ENCODE results near the gene TPP1. TPM values are rescaled to one million over a fixed set of nuclear protein-coding genes. Genes with fewer than 3 reads are reported as not detected.

TPP1 gene
- total RNA-seq, 1 experiment from 2014 or later, result 61.7 TPM

DNA sequence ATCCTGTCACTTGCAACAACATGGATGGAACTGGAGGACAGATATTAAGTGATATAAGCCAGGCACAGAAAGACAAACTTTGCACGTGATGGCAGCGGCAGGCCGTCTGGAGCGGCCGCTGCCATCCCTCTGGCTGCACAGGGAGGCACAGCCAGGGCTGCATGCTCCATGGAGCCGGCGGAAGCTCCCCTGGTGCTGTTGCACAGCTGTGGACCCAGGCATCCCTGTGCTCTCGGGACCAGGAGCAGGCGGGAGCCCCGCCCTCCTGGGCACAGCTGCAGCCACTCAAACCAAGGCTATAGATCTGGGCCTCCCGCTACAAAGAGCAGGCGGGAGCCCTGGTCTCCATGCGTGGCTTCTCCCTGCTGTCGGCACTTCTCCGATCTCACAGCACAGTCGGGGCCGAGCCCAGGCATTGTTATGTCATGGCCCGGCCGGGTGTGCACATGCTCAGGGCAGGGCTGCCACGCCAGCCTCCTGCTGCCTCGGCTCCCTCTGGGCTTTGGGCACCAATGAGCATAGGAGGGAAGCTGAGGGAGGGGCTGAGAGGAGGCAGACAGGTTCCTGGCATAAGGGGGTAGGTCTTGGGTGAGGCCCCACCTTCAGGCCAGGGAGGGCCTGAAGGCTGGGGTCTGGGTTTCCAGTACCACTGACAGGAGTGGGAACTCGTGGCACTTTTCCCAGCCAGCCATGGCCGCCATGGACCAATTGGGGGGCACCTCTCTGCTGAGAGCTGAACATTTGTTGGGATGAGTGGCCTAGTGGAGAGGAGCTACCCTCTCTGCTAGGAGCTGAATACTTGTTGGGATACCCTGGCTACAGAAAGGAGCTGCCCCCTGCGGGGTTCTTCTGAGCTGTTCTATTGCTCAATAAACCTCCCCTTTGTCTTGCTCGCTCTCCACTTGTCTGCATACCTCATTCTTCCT lies 32.5 kb downstream of the TPP1 start:
- BruUV-seq (replicated peaks), result no TSS peak
- Histone ChIP-seq H3K4me1 (no peaks in the 10 kb centered on the region), H3K4me3 (ENCODE audit: low read depth, low read length) (no peak overlapping the region), H3K27me3 (replicated peaks; ENCODE audit: control insufficient read depth, insufficient read depth, low read length) (no peaks in the 10 kb centered on the region), H3K9me3 (peaks cover 8% of the 10 kb centered on the region), H3K36me3 (ENCODE audit: control insufficient read depth, insufficient read depth, low read length) (no peaks in the 10 kb centered on the region; the same call in 1 of the 2 replicates)
- ChIA-PET CTCF (no interaction called here), POLR2A (no interaction called here)
- Mint-ChIP-seq H3K4me1 (ENCODE audit: low read depth, unreplicated experiment) (no peaks in the 10 kb centered on the region), H3K4me3 (ENCODE audit: unreplicated experiment) (no peak overlapping the region), H3K9me3 (ENCODE audit: unreplicated experiment) (peaks cover 34% of the 10 kb centered on the region), H3K36me3 (ENCODE audit: insufficient read depth, unreplicated experiment) (peaks cover 5% of the 10 kb centered on the region), H3K27me3 (ENCODE audit: insufficient read depth, unreplicated experiment) (no peaks in the 10 kb centered on the region), H3K27ac (ENCODE audit: unreplicated experiment) (no peak overlapping the region)
- no peak for DNase-seq
- intact Hi-C loops (cut with micrococcal nuclease; ENCODE audit: unreplicated experiment), result no loop called here
- TF ChIP-seq, protein P1, sequence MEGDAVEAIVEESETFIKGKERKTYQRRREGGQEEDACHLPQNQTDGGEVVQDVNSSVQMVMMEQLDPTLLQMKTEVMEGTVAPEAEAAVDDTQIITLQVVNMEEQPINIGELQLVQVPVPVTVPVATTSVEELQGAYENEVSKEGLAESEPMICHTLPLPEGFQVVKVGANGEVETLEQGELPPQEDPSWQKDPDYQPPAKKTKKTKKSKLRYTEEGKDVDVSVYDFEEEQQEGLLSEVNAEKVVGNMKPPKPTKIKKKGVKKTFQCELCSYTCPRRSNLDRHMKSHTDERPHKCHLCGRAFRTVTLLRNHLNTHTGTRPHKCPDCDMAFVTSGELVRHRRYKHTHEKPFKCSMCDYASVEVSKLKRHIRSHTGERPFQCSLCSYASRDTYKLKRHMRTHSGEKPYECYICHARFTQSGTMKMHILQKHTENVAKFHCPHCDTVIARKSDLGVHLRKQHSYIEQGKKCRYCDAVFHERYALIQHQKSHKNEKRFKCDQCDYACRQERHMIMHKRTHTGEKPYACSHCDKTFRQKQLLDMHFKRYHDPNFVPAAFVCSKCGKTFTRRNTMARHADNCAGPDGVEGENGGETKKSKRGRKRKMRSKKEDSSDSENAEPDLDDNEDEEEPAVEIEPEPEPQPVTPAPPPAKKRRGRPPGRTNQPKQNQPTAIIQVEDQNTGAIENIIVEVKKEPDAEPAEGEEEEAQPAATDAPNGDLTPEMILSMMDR (IDR thresholded peaks at IDR 0.05; ENCODE audit: insufficient read depth in 1 of 2, low read depth in 1 of 2, low read length in 1 of 2, severe bottlenecking in 1 of 2, unreplicated experiment in 1 of 2), result no peak

DNA sequence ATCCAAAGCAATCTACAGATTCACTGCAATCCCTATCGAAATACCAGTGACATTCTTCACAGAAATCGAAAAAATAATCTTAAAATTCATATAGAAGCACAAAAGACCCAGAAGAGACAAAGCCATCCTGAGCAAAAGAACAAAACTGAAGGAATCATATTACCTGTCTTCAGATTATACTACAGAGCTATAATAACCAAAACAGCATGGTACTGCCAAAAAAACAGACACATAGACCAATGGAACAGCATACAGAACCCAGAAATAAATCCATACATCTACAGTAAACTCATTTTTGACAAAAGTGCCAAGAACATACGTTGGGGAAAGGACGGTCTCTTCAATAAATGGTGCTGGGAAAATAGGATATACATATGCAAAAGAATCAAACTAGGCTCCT lies 34.7 kb downstream of the TPP1 start:
- ChIA-PET CTCF (no interaction called here), POLR2A (no interaction called here)
- peaks cover 5% of the 10 kb centered on the region for H3K36me3 Mint-ChIP-seq (ENCODE audit: insufficient read depth, unreplicated experiment)
- TF ChIP-seq, protein P1 (IDR thresholded peaks at IDR 0.05; ENCODE audit: insufficient read depth in 1 of 2, low read depth in 1 of 2, low read length in 1 of 2, severe bottlenecking in 1 of 2, unreplicated experiment in 1 of 2), result no peak
- peaks cover 34% of the 10 kb centered on the region for H3K9me3 Mint-ChIP-seq (ENCODE audit: unreplicated experiment)
- H3K4me1 Mint-ChIP-seq (ENCODE audit: low read depth, unreplicated experiment), result no peaks in the 10 kb centered on the region
- no peak overlapping the region for H3K4me3 ChIP-seq (ENCODE audit: low read depth, low read length)
- H3K36me3 ChIP-seq (ENCODE audit: control insufficient read depth, insufficient read depth, low read length), result no peaks in the 10 kb centered on the region; the same call in 1 of the 2 replicates
- H3K27me3 ChIP-seq (replicated peaks; ENCODE audit: control insufficient read depth, insufficient read depth, low read length), result no peaks in the 10 kb centered on the region
- no TSS peak for BruUV-seq (replicated peaks)
- H3K9me3 ChIP-seq, result peaks cover 8% of the 10 kb centered on the region
- H3K27me3 Mint-ChIP-seq (ENCODE audit: insufficient read depth, unreplicated experiment), result no peaks in the 10 kb centered on the region
- intact Hi-C loops (cut with micrococcal nuclease; ENCODE audit: unreplicated experiment), result no loop called here
- DNase-seq, result no peak
- no peak overlapping the region for H3K27ac Mint-ChIP-seq (ENCODE audit: unreplicated experiment)
- H3K4me1 ChIP-seq, result no peaks in the 10 kb centered on the region
- H3K4me3 Mint-ChIP-seq (ENCODE audit: unreplicated experiment), result no peak overlapping the region

- Histone ChIP-seq H3K27me3 (replicated peaks; ENCODE audit: control insufficient read depth, insufficient read depth, low read length) (no peaks in the 10 kb centered on the region), H3K9me3 (peaks cover 8% of the 10 kb centered on the region), H3K36me3 (ENCODE audit: control insufficient read depth, insufficient read depth, low read length) (no peaks in the 10 kb centered on the region; the same call in 1 of the 2 replicates), H3K4me1 (no peaks in the 10 kb centered on the region), H3K4me3 (ENCODE audit: low read depth, low read length) (no peak overlapping the region)
- no peak overlapping the region for H3K4me3 Mint-ChIP-seq (ENCODE audit: unreplicated experiment)
- H3K4me1 Mint-ChIP-seq (ENCODE audit: low read depth, unreplicated experiment), result no peaks in the 10 kb centered on the region
- TF ChIP-seq, protein P1 (IDR thresholded peaks at IDR 0.05; ENCODE audit: insufficient read depth in 1 of 2, low read depth in 1 of 2, low read length in 1 of 2, severe bottlenecking in 1 of 2, unreplicated experiment in 1 of 2), result no peak
- CTCF ChIA-PET, result no interaction called here
- H3K9me3 Mint-ChIP-seq (ENCODE audit: unreplicated experiment), result peaks cover 34% of the 10 kb centered on the region
- no TSS peak for BruUV-seq (replicated peaks)
- H3K27me3 Mint-ChIP-seq (ENCODE audit: insufficient read depth, unreplicated experiment), result no peaks in the 10 kb centered on the region
- intact Hi-C loops (cut with micrococcal nuclease; ENCODE audit: unreplicated experiment), result no loop called here
- no peak for DNase-seq
- peaks cover 5% of the 10 kb centered on the region for H3K36me3 Mint-ChIP-seq (ENCODE audit: insufficient read depth, unreplicated experiment)
- POLR2A ChIA-PET, result no interaction called here
- H3K27ac Mint-ChIP-seq (ENCODE audit: unreplicated experiment), result no peak overlapping the region
Observed at GRCh38 chr11:6583584-6583983, 35.6 kb downstream of the TPP1 start.
